ENCODE results near the gene PTPN5.

The PTPN5 gene

DNA sequence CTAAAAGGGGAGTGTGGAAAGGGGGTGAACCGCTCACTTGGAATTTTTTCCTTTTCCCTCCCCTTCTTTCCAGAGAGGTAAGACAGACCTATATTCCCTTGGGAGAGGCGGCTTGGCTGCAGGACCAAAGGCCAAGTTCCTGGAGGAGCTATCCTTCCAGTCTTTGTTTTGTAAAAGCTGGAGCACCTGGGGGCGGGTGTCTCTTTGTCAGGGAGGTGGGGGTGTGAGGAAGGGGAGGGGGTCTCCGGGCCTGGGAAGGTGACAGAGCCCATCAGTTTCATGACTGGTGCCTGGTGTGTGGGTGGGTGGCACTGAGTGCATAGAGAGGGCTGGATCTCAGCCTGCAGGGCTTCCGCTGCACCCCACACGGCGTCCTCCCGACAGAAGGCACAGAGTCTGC lies 18.5 kb downstream of the PTPN5 start:
- TF ChIP-seq, protein P1, sequence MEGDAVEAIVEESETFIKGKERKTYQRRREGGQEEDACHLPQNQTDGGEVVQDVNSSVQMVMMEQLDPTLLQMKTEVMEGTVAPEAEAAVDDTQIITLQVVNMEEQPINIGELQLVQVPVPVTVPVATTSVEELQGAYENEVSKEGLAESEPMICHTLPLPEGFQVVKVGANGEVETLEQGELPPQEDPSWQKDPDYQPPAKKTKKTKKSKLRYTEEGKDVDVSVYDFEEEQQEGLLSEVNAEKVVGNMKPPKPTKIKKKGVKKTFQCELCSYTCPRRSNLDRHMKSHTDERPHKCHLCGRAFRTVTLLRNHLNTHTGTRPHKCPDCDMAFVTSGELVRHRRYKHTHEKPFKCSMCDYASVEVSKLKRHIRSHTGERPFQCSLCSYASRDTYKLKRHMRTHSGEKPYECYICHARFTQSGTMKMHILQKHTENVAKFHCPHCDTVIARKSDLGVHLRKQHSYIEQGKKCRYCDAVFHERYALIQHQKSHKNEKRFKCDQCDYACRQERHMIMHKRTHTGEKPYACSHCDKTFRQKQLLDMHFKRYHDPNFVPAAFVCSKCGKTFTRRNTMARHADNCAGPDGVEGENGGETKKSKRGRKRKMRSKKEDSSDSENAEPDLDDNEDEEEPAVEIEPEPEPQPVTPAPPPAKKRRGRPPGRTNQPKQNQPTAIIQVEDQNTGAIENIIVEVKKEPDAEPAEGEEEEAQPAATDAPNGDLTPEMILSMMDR (conservative IDR thresholded peaks at IDR 0.05; ENCODE audit: low read depth, low read length): no peak

DNA sequence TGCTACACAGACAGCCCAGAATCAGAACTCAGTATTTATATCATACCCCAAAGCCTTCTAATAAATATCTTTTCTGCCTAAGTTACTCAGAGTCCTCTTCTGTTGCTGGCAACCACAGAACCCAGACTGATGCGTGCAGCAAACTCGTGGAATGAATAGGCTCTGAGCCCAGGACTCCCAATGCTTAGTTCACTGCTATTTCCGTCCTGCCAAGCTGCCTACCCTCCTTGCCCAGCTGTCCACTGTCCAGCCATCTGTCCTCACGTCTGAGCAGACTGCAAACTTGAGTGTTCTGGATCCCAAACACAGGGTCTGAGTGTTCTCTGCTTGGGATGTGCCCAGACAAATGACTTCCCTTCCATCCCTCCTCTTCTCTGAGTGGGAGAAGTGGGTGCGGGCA lies 19.4 kb downstream of the PTPN5 start:
- TF ChIP-seq, protein P1 (conservative IDR thresholded peaks at IDR 0.05; ENCODE audit: low read depth, low read length): no peak
- H3K4me3 ChIP-seq (ENCODE audit: low read length): no peak overlapping the region
- no peak for DNase-seq (ENCODE audit: low read depth)

More for the DNA sequence above, 18.5 kb downstream of the PTPN5 start:
- H3K4me3 ChIP-seq (ENCODE audit: low read length): no peak overlapping the region
- DNase-seq (ENCODE audit: low read depth): no peak

DNA sequence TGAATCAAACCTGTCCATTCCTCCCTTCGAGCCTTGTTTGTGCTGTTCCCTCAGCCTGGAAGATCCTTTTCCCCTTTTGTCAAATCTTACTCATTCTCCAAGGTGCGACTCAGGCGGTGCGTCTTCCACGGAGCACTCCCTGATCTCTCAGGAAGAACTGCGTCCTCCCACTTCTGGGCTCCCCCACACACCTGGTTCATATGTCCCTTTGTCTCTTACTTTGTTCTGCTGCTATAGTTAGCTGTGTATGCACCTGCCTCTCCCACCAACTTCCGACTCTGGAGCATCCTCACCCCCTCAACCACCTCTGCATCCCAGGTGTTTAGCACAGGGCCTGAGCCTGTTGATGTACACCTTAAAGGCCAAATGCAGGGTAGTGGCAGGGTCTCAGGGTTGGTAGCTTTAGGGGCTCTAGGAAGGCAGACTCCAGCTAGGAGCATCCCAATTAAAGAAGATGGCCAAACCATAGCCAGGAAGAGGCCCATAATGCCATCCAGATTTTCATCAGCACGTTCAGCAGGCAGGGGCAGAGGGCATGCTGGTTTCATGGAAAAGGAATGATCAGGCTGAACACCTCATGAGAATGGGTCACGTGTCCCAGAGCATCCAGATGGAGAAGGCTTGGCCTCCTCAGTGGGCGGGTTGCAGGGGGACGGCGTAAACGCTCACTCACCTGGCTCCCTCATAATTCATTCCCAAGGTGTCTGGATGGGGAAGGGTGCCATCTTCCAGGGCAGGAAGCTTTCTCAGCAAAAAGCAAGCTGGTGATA lies 20.1 kb downstream of the PTPN5 start:
- H3K4me3 ChIP-seq (ENCODE audit: low read length): no peak overlapping the region
- TF ChIP-seq, protein P1 (conservative IDR thresholded peaks at IDR 0.05; ENCODE audit: low read depth, low read length): no peak
- DNase-seq (ENCODE audit: low read depth): no peak

DNA sequence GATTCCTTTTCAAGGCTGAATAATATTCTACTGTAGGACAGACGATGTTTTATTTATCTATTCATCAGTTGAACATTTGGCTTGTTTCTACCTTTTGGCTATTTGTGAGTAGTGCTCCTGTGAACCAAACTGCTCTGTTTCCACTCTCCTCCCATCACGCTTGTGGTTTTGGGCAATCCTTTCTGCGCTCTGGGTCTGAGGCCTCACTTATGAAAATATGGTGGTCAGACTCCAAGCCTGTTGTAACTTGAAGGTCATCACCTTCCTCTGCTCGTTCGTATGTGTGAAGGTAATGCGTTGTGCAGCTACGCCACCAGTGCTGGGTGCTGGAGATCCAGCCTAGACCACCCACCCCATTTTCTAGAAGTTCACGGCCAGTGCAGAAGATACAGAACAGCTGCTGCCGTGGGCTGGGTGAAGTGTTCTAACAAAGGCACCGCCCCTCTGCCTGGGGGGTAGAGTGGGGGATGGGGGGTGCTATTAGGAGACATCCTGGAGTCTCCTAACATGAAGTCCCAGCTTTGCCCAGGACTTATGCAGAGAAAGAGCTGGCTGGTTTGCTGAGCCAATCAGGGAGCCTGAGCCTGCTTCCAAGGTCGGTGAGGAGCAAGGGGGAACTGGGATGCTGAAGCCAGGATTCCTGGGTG lies 21.0 kb downstream of the PTPN5 start:
- no peak overlapping the region for H3K4me3 ChIP-seq (ENCODE audit: low read length)
- TF ChIP-seq, protein P1 (conservative IDR thresholded peaks at IDR 0.05; ENCODE audit: low read depth, low read length): no peak
- DNase-seq (ENCODE audit: low read depth): no peak

DNA sequence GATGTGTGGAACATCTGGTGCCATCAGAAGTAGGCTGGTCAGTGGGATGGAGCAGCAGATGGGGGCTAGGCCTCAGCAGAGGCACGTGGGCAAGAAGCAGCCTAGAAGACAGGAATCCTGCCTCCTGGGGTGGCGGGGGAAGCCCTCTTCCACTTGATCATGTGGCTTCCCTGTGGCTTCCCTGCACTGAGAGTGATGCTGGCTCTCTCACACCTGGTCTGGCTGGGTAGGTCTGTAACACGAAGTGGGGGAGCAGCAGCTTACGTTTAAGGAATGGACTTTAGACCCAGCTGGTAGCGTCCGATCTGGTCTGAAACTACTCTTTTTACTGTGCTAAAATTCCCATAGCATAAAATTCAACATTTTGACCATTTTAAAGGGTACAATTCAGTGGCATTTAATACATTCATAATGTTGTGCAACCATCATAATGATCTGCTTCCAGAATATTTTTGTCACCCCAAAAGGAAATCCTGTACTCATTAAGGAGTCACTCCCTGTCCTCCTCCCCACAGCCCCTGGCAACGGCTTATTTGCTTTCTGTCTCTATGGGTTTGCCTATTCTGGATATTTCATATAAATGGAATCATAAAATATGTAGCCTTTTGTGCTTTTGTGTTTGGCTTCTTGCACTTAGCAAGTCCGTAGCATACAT lies 21.7 kb downstream of the PTPN5 start:
- TF ChIP-seq, protein P1 (conservative IDR thresholded peaks at IDR 0.05; ENCODE audit: low read depth, low read length): no peak
- no peak overlapping the region for H3K4me3 ChIP-seq (ENCODE audit: low read length)
- no peak for DNase-seq (ENCODE audit: low read depth)

DNA sequence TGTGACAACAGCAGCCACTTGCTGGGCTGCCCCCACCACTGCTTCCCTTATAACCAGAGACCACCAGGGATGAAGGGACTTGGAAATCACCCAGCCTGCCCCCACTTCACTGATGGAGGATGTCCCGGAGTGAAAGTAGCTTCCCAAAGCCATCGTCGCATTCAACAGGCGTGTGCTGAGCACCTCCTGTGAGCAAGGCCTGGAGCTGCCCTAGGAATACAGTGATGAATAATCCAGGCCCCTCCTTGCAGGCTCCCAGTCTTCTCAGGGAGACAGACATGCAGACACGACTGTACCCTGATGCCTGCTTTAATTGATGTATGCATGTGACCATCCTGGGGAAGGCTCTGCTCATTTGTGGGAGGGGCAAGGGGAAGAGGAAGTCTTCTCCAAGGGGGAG lies 22.6 kb downstream of the PTPN5 start:
- TF ChIP-seq, protein P1 (conservative IDR thresholded peaks at IDR 0.05; ENCODE audit: low read depth, low read length): no peak
- H3K4me3 ChIP-seq (ENCODE audit: low read length): no peak overlapping the region
- no peak for DNase-seq (ENCODE audit: low read depth)
